Measurements from ENCODE around the gene FAM43A.

Gene FAM43A

DNA sequence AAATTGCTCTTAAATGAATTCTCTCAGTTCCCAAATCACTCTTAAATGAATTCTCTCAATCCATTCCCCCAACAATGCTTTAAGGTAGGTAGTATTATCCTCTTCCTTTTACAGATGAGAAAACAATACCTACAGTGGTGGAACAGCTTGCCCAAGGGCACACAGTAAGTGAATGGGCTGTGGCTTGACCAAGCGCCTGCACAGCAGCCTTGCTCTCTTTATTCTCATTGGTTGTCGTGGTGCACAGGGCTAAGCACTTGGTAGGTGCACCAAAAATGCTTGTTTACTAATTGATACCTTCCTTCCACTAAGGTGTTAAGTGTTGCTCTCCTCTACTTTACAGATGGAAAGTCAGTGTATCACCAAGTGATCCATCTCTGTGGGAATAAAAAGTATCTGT is 43.3 kb downstream of the FAM43A start:
- Histone ChIP-seq H3K9me3 (ENCODE audit: control insufficient read depth, insufficient read depth, low read depth, low read length) (no peaks in the 10 kb centered on the region), H3K9ac (ENCODE audit: low read length) (no peak overlapping the region), H3K27me3 (ENCODE audit: control insufficient read depth, insufficient read depth, low read length) (no peaks in the 10 kb centered on the region), H3K4me1 (ENCODE audit: control insufficient read depth, insufficient read depth, low read length) (peaks cover 14% of the 10 kb centered on the region), H3K27ac (ENCODE audit: low read depth, low read length) (no peak overlapping the region), H3K4me3 (ENCODE audit: low read depth, low read length) (no peak overlapping the region), H3K36me3 (ENCODE audit: control insufficient read depth, insufficient read depth, low read length) (no peaks in the 10 kb centered on the region)

DNA sequence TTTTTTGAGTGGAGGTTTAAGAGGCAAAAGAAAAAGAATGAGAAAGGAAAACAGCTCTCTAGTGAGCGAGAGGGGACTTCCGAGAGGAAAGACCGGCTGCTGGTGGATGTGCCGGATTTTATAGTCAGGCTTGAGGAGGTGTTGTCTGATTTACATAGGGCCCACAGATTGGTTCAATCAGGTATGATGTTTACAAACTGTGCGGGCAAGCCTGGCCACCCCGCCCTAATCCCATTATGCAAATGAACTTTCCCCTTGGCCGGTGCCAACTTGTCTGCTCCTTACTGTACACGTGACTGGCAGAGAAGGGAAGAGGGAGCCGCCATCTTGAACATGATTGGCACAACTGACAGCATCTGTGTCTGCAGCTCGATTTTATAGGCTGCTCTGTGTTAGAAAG is 44.7 kb downstream of the FAM43A start:
- H3K4me3 ChIP-seq (ENCODE audit: low read depth, low read length): no peak overlapping the region

DNA sequence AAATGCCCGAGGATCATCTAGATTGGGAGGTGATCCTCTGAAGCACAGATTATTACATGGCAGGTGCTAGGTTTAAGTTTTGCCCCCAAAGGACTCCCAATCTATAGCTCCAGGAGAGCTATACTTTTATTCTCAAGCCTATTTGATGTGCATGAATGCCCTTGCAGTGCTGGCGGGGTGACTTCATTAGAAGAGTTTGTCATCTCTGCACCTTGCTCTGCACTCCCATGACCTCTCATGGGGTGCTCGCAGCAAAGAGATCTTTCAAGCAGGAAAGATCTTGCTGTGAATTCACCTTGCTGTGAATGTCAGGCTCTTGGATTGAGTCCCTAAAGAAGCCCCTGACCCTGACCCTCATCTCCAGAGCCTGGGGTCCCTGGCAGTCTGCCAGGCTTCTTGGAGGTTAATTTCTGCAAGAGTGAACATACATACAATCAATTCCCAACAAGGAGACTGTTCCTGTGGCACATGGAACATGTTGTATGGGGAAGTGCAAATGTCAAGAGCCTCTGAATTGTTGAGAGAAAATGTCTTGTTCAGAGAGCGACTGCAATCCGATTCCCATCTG is 45.9 kb downstream of the FAM43A start:
- Histone ChIP-seq H3K4me3 (ENCODE audit: low read depth, low read length) (no peak overlapping the region), H3K9me3 (ENCODE audit: control insufficient read depth, insufficient read depth, low read depth, low read length) (no peaks in the 10 kb centered on the region; the same call in 1 of the 2 replicates), H3K9ac (ENCODE audit: low read length) (no peak overlapping the region), H3K27me3 (ENCODE audit: control insufficient read depth, insufficient read depth, low read length) (peaks cover 9% of the 10 kb centered on the region; the same call in 1 of the 2 replicates), H3K4me1 (ENCODE audit: control insufficient read depth, insufficient read depth, low read length) (peaks cover 14% of the 10 kb centered on the region), H3K27ac (ENCODE audit: low read depth, low read length) (no peak overlapping the region), H3K36me3 (ENCODE audit: control insufficient read depth, insufficient read depth, low read length) (no peaks in the 10 kb centered on the region)

More for the DNA sequence above, 44.7 kb downstream of the FAM43A start:
- no peaks in the 10 kb centered on the region for H3K27me3 ChIP-seq (ENCODE audit: control insufficient read depth, insufficient read depth, low read length)
- no peak overlapping the region for H3K27ac ChIP-seq (ENCODE audit: low read depth, low read length)
- H3K4me1 ChIP-seq (ENCODE audit: control insufficient read depth, insufficient read depth, low read length): peaks cover 14% of the 10 kb centered on the region
- H3K36me3 ChIP-seq (ENCODE audit: control insufficient read depth, insufficient read depth, low read length): no peaks in the 10 kb centered on the region
- H3K9ac ChIP-seq (ENCODE audit: low read length): no peak overlapping the region
- no peaks in the 10 kb centered on the region; the same call in 1 of the 2 replicates for H3K9me3 ChIP-seq (ENCODE audit: control insufficient read depth, insufficient read depth, low read depth, low read length)

DNA sequence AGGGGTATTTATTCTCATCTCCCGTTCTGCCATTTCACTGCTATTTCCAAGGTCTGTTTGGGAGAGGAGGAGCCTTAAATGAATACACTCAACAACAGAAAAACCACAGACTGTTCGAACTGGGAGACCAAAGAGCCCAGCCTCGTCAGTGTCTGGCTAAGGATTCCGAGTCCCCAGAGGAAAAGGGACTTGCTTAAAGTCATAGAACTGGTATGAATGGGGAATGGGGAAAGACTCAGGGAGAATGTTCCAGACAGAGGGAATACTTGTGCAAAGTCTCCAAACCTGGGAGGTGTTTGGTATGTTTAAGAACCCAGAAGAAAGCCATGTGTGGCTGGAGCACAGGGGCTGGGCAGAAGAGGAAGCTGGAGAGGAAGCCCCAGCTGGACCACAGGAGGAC is 46.9 kb downstream of the FAM43A start:
- Histone ChIP-seq H3K27ac (ENCODE audit: low read depth, low read length) (no peak overlapping the region), H3K9ac (ENCODE audit: low read length) (no peak overlapping the region), H3K4me3 (ENCODE audit: low read depth, low read length) (no peak overlapping the region), H3K27me3 (ENCODE audit: control insufficient read depth, insufficient read depth, low read length) (peaks cover 19% of the 10 kb centered on the region), H3K36me3 (ENCODE audit: control insufficient read depth, insufficient read depth, low read length) (no peaks in the 10 kb centered on the region), H3K4me1 (ENCODE audit: control insufficient read depth, insufficient read depth, low read length) (peaks cover 14% of the 10 kb centered on the region), H3K9me3 (ENCODE audit: control insufficient read depth, insufficient read depth, low read depth, low read length) (no peaks in the 10 kb centered on the region; the same call in 1 of the 2 replicates)

DNA sequence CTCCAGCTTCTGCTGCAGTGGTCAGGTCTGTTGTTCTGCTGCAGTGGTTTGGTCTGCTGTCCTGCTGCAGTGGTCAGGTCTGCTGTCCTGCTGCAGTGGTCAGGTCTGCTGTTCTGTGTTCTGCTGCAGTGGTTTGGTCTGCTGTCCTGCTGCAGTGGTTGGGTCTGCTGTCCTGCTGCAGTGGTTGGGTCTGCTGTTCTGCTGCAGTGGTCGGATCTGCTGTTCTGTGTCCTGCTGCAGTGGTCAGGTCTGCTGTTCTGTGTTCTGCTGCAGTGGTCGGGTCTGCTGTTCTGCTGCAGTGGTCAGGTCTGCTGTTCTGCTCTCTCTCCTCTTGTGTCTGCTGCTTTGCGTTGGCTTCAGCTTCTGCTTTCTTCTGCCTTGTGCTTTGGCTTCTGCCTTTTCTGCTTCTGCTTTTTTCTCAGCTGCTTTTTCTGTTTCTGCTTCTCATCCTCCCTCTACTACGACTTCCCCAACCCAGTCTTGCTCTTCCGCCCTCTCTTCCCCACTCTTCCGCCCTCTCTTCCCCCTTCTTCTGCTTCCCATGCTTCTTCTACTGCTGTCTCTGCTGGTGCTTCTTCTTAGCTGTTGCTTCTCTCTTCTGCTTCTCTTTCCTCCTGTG is 50.7 kb downstream of the FAM43A start:
- Histone ChIP-seq H3K4me3 (ENCODE audit: low read depth, low read length) (no peak overlapping the region), H3K27me3 (ENCODE audit: control insufficient read depth, insufficient read depth, low read length) (peaks cover 19% of the 10 kb centered on the region), H3K9ac (ENCODE audit: low read length) (no peak overlapping the region), H3K4me1 (ENCODE audit: control insufficient read depth, insufficient read depth, low read length) (peaks cover 10% of the 10 kb centered on the region), H3K27ac (ENCODE audit: low read depth, low read length) (no peak overlapping the region), H3K36me3 (ENCODE audit: control insufficient read depth, insufficient read depth, low read length) (no peaks in the 10 kb centered on the region), H3K9me3 (ENCODE audit: control insufficient read depth, insufficient read depth, low read depth, low read length) (no peaks in the 10 kb centered on the region; the same call in 1 of the 2 replicates)

DNA sequence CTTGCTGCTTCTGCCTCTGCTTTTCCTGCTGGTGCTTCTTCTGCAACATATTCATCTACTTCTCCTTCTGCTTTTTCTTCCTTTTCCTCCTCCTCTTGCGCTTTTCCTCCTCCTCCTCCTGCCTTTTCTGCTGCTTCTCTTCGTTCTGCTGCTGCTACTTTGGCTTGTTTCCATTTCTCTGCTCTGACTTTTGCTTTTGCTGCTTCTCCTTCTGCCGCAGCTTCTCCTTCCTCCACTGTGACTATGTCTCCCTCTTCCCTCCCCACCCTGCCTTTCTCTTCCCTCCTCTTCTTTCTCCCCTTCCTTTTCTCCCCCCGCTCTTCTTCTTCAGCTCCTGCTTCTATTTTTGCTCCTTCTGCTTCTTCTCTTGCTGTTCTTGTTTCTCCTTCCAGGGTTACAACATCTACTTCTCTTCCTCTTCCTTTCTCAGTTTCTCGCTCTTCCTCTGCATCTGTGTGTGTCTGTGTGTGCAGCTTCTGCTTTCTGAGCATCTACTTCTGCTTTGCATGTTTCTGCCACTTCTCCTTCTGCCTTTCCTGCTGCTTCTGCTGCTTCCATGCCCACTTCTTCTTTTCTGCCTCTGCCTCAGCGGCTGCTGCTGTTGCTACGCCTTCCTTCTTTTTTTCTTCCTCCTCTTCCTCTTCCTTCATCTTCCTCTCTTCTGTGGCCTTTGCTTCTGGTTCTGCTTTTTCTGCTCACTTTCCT is 51.4 kb downstream of the FAM43A start:
- Histone ChIP-seq H3K36me3 (ENCODE audit: control insufficient read depth, insufficient read depth, low read length) (no peaks in the 10 kb centered on the region), H3K27me3 (ENCODE audit: control insufficient read depth, insufficient read depth, low read length) (peaks cover 19% of the 10 kb centered on the region), H3K27ac (ENCODE audit: low read depth, low read length) (no peak overlapping the region), H3K9me3 (ENCODE audit: control insufficient read depth, insufficient read depth, low read depth, low read length) (no peaks in the 10 kb centered on the region; the same call in 1 of the 2 replicates), H3K9ac (ENCODE audit: low read length) (no peak overlapping the region), H3K4me3 (ENCODE audit: low read depth, low read length) (no peak overlapping the region), H3K4me1 (ENCODE audit: control insufficient read depth, insufficient read depth, low read length) (peaks cover 10% of the 10 kb centered on the region)
